HCT116 (cell line): ENCODE data around the gene SORL1. TPM values are rescaled to one million over a fixed set of nuclear protein-coding genes. Genes with fewer than 3 reads are reported as not detected.

Experiments
- ATAC-seq: fragments of 200-7000 bp; cut with Tn5 transposase; 2 replicates; pipeline ENCODE4 v1.9.1; 2020; ENCODE audit warnings: mild to moderate bottlenecking, moderate library complexity
- BruUV-seq: library from RNA; stranded (reverse); fragments of 400-500 nt; replicated peaks from 2 replicates; lab custom pipeline; 2021; lab: Mats Ljungman, UMichigan
- CTCF ChIA-PET: fragments of 300-600 bp; sonication (Branson Sonifier 250); formaldehyde crosslinking; loops from one replicate; lab custom pipeline; 2021; ENCODE audit warnings: antibody characterized with exemption; lab: Charles Lee
- POLR2A ChIA-PET: fragments of 300-600, 350-600 bp; sonication (Branson Sonifier 250); formaldehyde crosslinking; loops from one replicate; lab custom pipeline; 2021; ENCODE audit warnings: antibody characterized with exemption; lab: Charles Lee
- RAD21 ChIA-PET, 2 experiments: fragments of 300-600 bp; sonication (Branson Sonifier 250); formaldehyde crosslinking; loops; one replicate each; lab custom pipeline; 2023; ENCODE audit warnings: low total read pairs in 2 of 2; ENCODE audit not compliant: uncharacterized antibody in 2 of 2, unreplicated experiment in 2 of 2, low non-redundant PET in 1 of 2; lab: Charles Lee
- DNase-seq: peaks from one replicate; pipeline ENCODE4 v3.0.0-alpha.2; 2010; ENCODE audit warnings: low read depth, low spot score
- H2AFZ ChIP-seq: fragments of 200-600 bp; shearing (Covaris generic), sonication (generic); 2 replicates; pipeline ENCODE4 v1.6.1; 2017; ENCODE audit warnings: low read depth, mixed run types, mixed read lengths, antibody characterized with exemption, low read length; ENCODE audit not compliant: poor library complexity, severe bottlenecking
- H3K27ac ChIP-seq: 2 replicates; pipeline ENCODE4 v1.5.1; 2012; ENCODE audit warnings: low read depth, low read length
- H3K27me3 ChIP-seq: fragments of 200-600 bp; sonication (generic); 2 replicates; pipeline ENCODE4 v1.6.1; 2016; ENCODE audit warnings: mixed run types, low read length, mixed read lengths; ENCODE audit not compliant: insufficient read depth
- H3K36me3 ChIP-seq, 2 experiments: fragments of 200-500 bp in 1 of 2; fragments of 200-600 bp in 1 of 2; sonication (Bioruptor generic) in 1 of 2; sonication (generic) in 1 of 2; 2 replicates each; pipeline versions ENCODE4 v1.5.1 to v1.6.1; 2014 to 2016; ENCODE audit warnings: low read length in 2 of 2, inconsistent platforms in 1 of 2, mixed read lengths in 1 of 2, mixed run types in 1 of 2; ENCODE audit not compliant: insufficient read depth in 2 of 2, control insufficient read depth in 1 of 2
- H3K4me1 ChIP-seq, 2 experiments: fragments of 200-600 bp in 1 of 2; sonication (generic) in 1 of 2; 2 replicates each; pipeline versions ENCODE4 v1.5.1 to v1.6.1; 2012 to 2017; ENCODE audit warnings: low read length in 2 of 2, inconsistent platforms in 1 of 2, mild to moderate bottlenecking in 1 of 2, mixed read lengths in 1 of 2, mixed run types in 1 of 2, moderate library complexity in 1 of 2; ENCODE audit not compliant: insufficient read depth in 2 of 2, control insufficient read depth in 1 of 2
- H3K4me2 ChIP-seq: fragments of 200-600 bp; sonication (generic); 2 replicates; pipeline ENCODE4 v1.6.1; 2017; ENCODE audit warnings: mixed run types, low read length, mixed read lengths
- H3K4me3 ChIP-seq, 2 experiments: fragments of 200-600 bp in 1 of 2; sonication (generic) in 1 of 2; replicated peaks in 1 of 2; 2 replicates each; pipeline ENCODE4 v1.5.1; 2011 to 2016; ENCODE audit warnings: low read length in 2 of 2, control low read depth in 1 of 2, low read depth in 1 of 2, mild to moderate bottlenecking in 1 of 2, mixed read lengths in 1 of 2, mixed run types in 1 of 2
- H3K79me2 ChIP-seq: fragments of 200-600 bp; sonication (generic); 2 replicates; pipeline ENCODE4 v1.6.1; 2017; ENCODE audit warnings: mild to moderate bottlenecking, mixed run types, low read length, moderate library complexity, mixed read lengths; ENCODE audit not compliant: insufficient read depth
- H3K9ac ChIP-seq: fragments of 200-600 bp; sonication (generic); 2 replicates; pipeline ENCODE4 v1.6.1; 2016; ENCODE audit warnings: low read length, mixed read lengths
- H3K9me2 ChIP-seq: fragments of 200-600 bp; sonication (generic), shearing (Covaris generic); 2 replicates; pipeline ENCODE4 v1.6.1; 2017; ENCODE audit warnings: mixed run types, mild to moderate bottlenecking, moderate library complexity; ENCODE audit not compliant: insufficient read depth
- H3K9me3 ChIP-seq, 2 experiments: fragments of 200-500 bp in 1 of 2; fragments of 200-600 bp in 1 of 2; sonication (Bioruptor generic) in 1 of 2; sonication (generic) in 1 of 2; 2 replicates each; pipeline ENCODE4 v1.6.1; 2014 to 2017; ENCODE audit warnings: low read length in 2 of 2, mixed read lengths in 2 of 2, inconsistent platforms in 1 of 2, low read depth in 1 of 2, mild to moderate bottlenecking in 1 of 2, mixed run types in 1 of 2, moderate library complexity in 1 of 2; ENCODE audit not compliant: control insufficient read depth in 1 of 2, insufficient read depth in 1 of 2
- H4K20me1 ChIP-seq: fragments of 200-600 bp; sonication (generic), shearing (Covaris generic); 2 replicates; pipeline ENCODE4 v1.6.1; 2017; ENCODE audit warnings: mixed run types, mild to moderate bottlenecking, moderate library complexity; ENCODE audit not compliant: insufficient read depth
- ATF3 ChIP-seq: IDR thresholded peaks from 2 replicates; pipeline ENCODE4 v1.6.1; 2012
- CEBPB ChIP-seq: IDR thresholded peaks from 2 replicates; pipeline ENCODE4 v1.6.1; 2012; ENCODE audit warnings: low read depth
- EZH2 ChIP-seq: fragments of 200-600 bp; sonication (generic); IDR thresholded peaks from 2 replicates; pipeline ENCODE4 v1.6.1; 2017; ENCODE audit warnings: antibody characterized with exemption, mixed run types
- FOSL1 ChIP-seq: IDR thresholded peaks from 2 replicates; pipeline ENCODE4 v1.6.1; 2012; ENCODE audit warnings: low read depth
- RAD21 ChIP-seq: IDR thresholded peaks from 2 replicates; pipeline ENCODE4 v1.6.1; 2012; ENCODE audit warnings: low read depth, mild to moderate bottlenecking
- SIN3A ChIP-seq: IDR thresholded peaks from 2 replicates; pipeline ENCODE4 v1.6.1; 2012; ENCODE audit warnings: low read depth
- SP1 ChIP-seq: IDR thresholded peaks from 2 replicates; pipeline ENCODE4 v1.6.1; 2012; ENCODE audit warnings: low read depth
- TCF7L2 ChIP-seq: IDR thresholded peaks from 2 replicates; pipeline ENCODE4 v1.7.0; 2011; ENCODE audit warnings: borderline replicate concordance, inconsistent platforms; ENCODE audit not compliant: insufficient read depth, insufficient read length; ENCODE audit errors: extremely low read depth
- YY1 ChIP-seq: IDR thresholded peaks from 2 replicates; pipeline ENCODE4 v1.6.1; 2011; ENCODE audit warnings: low read length, low read depth, moderate library complexity, mild to moderate bottlenecking; ENCODE audit not compliant: insufficient replicate concordance; ENCODE audit errors: extremely low read depth
- ZNF274 ChIP-seq: fragments of 200-500 bp; sonication (Bioruptor generic); IDR thresholded peaks from 2 replicates; pipeline ENCODE4 v1.6.1; 2014; ENCODE audit warnings: mild to moderate bottlenecking, low read depth, low read length, inconsistent platforms
- intact Hi-C: fragments of 100-400 bp; cut with micrococcal nuclease; formaldehyde crosslinking; loops from 2 replicates; pipeline ENCODE4 v1.10.0; 2022
- total RNA-seq: library from RNA; stranded (reverse); gene quantifications from one replicate; pipeline ENCODE4 v1.2.1, GENCODE V29; 2021; ENCODE audit not compliant: unreplicated experiment
- TF ChIP-seq, protein P1 (sequence below): IDR thresholded peaks from 2 replicates; pipeline ENCODE4 v1.6.1; 2012; ENCODE audit warnings: low read depth
- TF ChIP-seq, protein P2 (sequence below): IDR thresholded peaks from 2 replicates; pipeline ENCODE4 v1.6.1; 2012

The SORL1 gene
- total RNA-seq, 1 experiment from 2014 or later: 17.4 TPM

DNA sequence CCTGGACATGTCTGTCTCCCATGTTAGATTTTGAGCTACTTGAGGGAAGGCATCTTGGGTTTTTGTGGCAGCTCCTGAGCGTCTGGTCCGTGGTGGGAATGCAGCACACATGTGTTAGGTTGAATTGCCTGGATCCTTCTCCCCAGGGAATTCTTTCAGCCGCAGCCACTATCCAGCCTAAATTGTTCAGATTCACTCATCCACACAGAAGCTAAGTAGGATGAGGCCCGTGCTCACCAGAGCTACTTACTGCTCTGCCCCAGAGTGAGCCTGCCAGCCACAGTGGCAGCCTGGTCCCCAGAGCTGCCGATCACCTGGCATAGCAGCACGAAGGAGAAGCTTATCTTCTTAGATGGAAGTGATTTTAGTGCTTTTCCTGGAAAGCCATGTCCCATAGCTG, 35.1 kb downstream of the SORL1 start:
- Histone ChIP-seq H3K9me2 (no peaks in the 10 kb centered on the region), H3K9ac (no peak overlapping the region), H3K9me3 (no peaks in the 10 kb centered on the region), H3K27ac (no peak overlapping the region), H3K36me3 (no peaks in the 10 kb centered on the region; a peak in 1 of 4 replicates), H3K4me3 (no peak overlapping the region), H3K4me2 (no peak overlapping the region), H3K4me1 (no peaks in the 10 kb centered on the region), H4K20me1 (no peaks in the 10 kb centered on the region), H3K79me2 (no peaks in the 10 kb centered on the region), H3K27me3 (no peaks in the 10 kb centered on the region), H2AFZ (no peak overlapping the region)
- BruUV-seq: no TSS peak
- DNase-seq (no peak), ATAC-seq (no peak)
- intact Hi-C loops: no loop called here
- ChIA-PET POLR2A (no interaction called here), CTCF (no interaction called here), RAD21 (no interaction called here)
- no peak for TF ChIP-seq ZNF274
- TF ChIP-seq TCF7L2: no peak
- no peak for TF ChIP-seq RAD21
- no peak for TF ChIP-seq SP1
- no peak for TF ChIP-seq EZH2

DNA sequence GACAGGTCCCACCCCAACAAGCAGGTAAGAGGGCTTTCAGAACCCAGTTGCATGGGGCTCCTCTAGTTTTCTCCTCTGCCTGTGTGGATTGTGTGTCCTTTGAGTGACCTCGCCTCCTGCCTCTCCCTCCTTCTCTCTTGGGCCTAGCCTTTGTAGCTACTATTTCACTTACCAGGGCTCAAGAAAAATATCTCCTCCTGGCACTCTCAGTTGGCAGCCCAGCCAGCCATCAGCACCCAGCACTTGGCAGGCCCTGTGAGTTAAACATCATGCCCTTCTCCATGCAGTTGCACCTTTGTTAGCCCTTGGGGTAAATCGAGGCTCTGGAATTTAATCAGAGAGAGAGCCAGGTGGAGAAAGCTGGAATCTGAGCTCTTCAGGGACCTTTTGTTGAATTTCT, 36.1 kb downstream of the SORL1 start:
- ChIA-PET RAD21 (no interaction called here), CTCF (no interaction called here)
- H3K27me3 ChIP-seq: no peaks in the 10 kb centered on the region
- no peaks in the 10 kb centered on the region for H3K79me2 ChIP-seq
- TF ChIP-seq YY1 (no peak), ZNF274 (no peak), RAD21 (no peak), SIN3A (no peak), FOSL1 (no peak), CEBPB (no peak), EZH2 (no peak), ATF3 (no peak)
- TF ChIP-seq, protein P1, sequence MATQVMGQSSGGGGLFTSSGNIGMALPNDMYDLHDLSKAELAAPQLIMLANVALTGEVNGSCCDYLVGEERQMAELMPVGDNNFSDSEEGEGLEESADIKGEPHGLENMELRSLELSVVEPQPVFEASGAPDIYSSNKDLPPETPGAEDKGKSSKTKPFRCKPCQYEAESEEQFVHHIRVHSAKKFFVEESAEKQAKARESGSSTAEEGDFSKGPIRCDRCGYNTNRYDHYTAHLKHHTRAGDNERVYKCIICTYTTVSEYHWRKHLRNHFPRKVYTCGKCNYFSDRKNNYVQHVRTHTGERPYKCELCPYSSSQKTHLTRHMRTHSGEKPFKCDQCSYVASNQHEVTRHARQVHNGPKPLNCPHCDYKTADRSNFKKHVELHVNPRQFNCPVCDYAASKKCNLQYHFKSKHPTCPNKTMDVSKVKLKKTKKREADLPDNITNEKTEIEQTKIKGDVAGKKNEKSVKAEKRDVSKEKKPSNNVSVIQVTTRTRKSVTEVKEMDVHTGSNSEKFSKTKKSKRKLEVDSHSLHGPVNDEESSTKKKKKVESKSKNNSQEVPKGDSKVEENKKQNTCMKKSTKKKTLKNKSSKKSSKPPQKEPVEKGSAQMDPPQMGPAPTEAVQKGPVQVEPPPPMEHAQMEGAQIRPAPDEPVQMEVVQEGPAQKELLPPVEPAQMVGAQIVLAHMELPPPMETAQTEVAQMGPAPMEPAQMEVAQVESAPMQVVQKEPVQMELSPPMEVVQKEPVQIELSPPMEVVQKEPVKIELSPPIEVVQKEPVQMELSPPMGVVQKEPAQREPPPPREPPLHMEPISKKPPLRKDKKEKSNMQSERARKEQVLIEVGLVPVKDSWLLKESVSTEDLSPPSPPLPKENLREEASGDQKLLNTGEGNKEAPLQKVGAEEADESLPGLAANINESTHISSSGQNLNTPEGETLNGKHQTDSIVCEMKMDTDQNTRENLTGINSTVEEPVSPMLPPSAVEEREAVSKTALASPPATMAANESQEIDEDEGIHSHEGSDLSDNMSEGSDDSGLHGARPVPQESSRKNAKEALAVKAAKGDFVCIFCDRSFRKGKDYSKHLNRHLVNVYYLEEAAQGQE: no peak
- TF ChIP-seq, protein P2, sequence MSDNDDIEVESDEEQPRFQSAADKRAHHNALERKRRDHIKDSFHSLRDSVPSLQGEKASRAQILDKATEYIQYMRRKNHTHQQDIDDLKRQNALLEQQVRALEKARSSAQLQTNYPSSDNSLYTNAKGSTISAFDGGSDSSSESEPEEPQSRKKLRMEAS: no peak
- TF ChIP-seq, all 23 proteins: peak for 0
- intact Hi-C loops: no loop called here
- Histone ChIP-seq H4K20me1 (no peaks in the 10 kb centered on the region), H3K9me2 (no peaks in the 10 kb centered on the region), H3K9me3 (no peaks in the 10 kb centered on the region), H3K4me3 (no peak overlapping the region), H3K4me1 (no peaks in the 10 kb centered on the region), H3K27ac (no peak overlapping the region), H2AFZ (no peak overlapping the region), H3K4me2 (no peak overlapping the region), H3K36me3 (no peaks in the 10 kb centered on the region; a peak in 1 of 4 replicates), H3K9ac (no peak overlapping the region)
- ATAC-seq: no peak
- POLR2A ChIA-PET: no interaction called here
- DNase-seq: no peak
- no TSS peak for BruUV-seq
